BJ (cell line): ENCODE results near the gene ARHGAP19. TPM values are rescaled to one million over a fixed set of nuclear protein-coding genes. Genes with fewer than 3 reads are reported as not detected.
A peak's percentile ranks its signal among the peaks of the same experiment; 100 is the strongest.

Experiments used
- CTCF ChIA-PET: fragments of 350-600 bp; formaldehyde crosslinking; extraction: SDS; loops from one replicate; lab custom pipeline; 2021; ENCODE audit warnings: antibody characterized with exemption, inconsistent platforms; lab: Yijun Ruan, JAX
- POLR2A ChIA-PET: fragments of 300-600 bp; sonication (Branson Sonifier 250); formaldehyde crosslinking; extraction: SDS; loops from one replicate; lab custom pipeline; 2021; ENCODE audit warnings: antibody characterized with exemption; lab: Charles Lee
- DNase-seq: peaks from one replicate; pipeline ENCODE4 v3.0.0-alpha.2; 2011; ENCODE audit warnings: low read depth
- H3K27me3 ChIP-seq: 2 replicates; pipeline ENCODE4 v1.6.0; 2011; ENCODE audit warnings: low read length; ENCODE audit not compliant: control insufficient read depth, insufficient read depth
- H3K36me3 ChIP-seq: 2 replicates; pipeline ENCODE4 v1.5.1; 2011; ENCODE audit warnings: low read length; ENCODE audit not compliant: control insufficient read depth, insufficient read depth
- H3K4me3 ChIP-seq: 2 replicates; pipeline ENCODE4 v1.5.1; 2011; ENCODE audit warnings: low read depth, mild to moderate bottlenecking, control low read depth, low read length
- polyA plus RNA-seq: library from polyadenylated mRNA; depleted of rRNA; stranded (reverse); fragments of >200 nt; gene quantifications from 2 replicates; pipeline ENCODE4 v1.2.3, GENCODE V29; 2011
- TF ChIP-seq, protein P1 (sequence below): IDR thresholded peaks from 2 replicates; pipeline ENCODE4 v1.5.1; 2011; ENCODE audit warnings: low read depth, mild to moderate bottlenecking, control low read depth, inconsistent platforms, low read length, moderate library complexity; ENCODE audit not compliant: insufficient read depth

Gene ARHGAP19
- polyA plus RNA-seq, 1 experiment, result 2.4 TPM

DNA sequence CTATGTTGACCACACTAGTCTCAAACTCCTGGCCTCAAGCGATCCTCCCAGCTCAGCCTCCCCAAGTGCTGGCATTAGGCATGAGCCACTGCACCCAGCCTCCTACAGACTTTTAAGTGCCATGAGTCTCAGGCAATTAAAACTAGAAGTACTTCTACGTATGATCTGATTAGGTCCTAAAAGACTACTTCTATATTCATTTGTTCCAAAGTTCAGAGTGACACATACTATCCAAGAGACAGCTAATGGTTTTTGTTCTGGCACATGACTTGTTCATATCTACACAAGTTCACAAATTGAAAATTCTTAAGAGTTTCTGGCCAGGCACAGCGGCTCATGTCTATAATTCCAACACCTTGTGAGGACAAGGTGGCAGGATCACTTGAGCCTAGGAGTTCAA is 11.7 kb downstream of the ARHGAP19 start:
- CTCF ChIA-PET, result interaction anchor here (1.2 kb wide), 1 partner anchor 52 kb away, joined by 3 read pairs; no protein-coding TSS in a partner anchor
- POLR2A ChIA-PET, result no interaction called here

DNA sequence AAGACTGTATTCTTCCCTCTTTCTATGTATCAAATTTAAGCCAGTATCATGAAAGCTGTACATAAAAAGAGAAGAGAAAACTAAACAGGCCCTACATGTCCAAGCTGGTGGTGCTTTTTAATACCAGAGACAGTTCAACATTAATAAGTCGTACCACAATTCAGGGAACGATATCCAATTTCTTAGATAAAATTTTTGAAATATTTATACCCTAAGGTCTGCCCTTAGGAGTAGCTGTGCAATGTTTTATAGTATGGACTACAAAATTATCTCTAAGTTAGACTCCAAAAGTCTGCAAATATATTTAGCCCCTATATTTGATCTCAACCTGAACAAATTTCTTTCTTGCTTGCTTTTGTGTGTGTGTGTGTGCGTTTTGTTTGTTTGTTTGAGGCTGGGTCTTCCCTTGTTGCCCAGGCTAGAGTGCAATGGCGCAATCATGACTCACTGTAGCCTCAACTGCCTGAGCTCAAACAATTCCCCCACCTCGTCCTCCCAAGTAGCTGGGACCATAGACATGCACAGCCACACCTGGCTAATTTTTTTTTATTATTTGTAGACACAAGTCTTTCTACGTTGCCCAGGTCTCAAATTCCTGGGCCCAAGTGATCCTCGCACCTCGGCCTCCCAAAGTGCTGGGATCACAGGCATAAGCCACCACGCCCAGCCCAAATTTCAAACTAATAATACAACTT is 13.2 kb downstream of the ARHGAP19 start:
- Histone ChIP-seq H3K27me3 (no peaks in the 10 kb centered on the region), H3K36me3 (no peaks in the 10 kb centered on the region), H3K4me3 (no peak overlapping the region)
- POLR2A ChIA-PET, result no interaction called here
- CTCF ChIA-PET, result interaction anchor here (0.6 to 2.6 kb wide), 19 partner anchors 10 to 771 kb away, joined by 3 to 28 read pairs (median 4); partner anchors contain the start of gene FRAT2
- no peak for DNase-seq
- TF ChIP-seq, protein P1, sequence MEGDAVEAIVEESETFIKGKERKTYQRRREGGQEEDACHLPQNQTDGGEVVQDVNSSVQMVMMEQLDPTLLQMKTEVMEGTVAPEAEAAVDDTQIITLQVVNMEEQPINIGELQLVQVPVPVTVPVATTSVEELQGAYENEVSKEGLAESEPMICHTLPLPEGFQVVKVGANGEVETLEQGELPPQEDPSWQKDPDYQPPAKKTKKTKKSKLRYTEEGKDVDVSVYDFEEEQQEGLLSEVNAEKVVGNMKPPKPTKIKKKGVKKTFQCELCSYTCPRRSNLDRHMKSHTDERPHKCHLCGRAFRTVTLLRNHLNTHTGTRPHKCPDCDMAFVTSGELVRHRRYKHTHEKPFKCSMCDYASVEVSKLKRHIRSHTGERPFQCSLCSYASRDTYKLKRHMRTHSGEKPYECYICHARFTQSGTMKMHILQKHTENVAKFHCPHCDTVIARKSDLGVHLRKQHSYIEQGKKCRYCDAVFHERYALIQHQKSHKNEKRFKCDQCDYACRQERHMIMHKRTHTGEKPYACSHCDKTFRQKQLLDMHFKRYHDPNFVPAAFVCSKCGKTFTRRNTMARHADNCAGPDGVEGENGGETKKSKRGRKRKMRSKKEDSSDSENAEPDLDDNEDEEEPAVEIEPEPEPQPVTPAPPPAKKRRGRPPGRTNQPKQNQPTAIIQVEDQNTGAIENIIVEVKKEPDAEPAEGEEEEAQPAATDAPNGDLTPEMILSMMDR, result no peak

More for the DNA sequence above, 11.7 kb downstream of the ARHGAP19 start:
- H3K4me3 ChIP-seq, result no peak overlapping the region
- DNase-seq, result no peak
- TF ChIP-seq, protein P1, result no peak
- no peaks in the 10 kb centered on the region for H3K36me3 ChIP-seq
- no peaks in the 10 kb centered on the region for H3K27me3 ChIP-seq

DNA sequence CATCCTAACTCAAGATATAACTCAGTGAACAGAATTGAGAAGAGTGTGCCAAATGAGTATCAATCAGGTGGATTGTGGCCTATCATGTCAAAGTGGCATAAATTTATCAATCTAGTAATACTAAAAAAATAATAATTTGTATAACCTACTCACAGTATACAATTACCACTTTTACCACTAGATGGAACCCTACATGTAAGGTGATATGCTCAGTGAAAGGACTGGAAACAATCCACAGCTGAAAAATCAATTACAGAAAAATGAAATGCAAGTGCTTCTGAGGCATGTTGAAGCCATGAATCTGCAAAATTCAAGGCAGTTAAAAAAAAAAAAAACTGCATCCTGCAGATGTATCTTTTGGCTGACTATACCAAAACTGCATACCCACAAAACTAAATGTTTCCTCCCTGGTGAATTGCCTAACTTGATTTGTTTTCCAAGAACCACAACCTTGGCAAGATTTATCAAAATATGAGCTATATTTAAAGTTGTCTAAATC is 13.9 kb downstream of the ARHGAP19 start:
- DNase-seq, result peak; percentile 88
- ChIA-PET CTCF (interaction anchor here (0.6 to 2.6 kb wide), 22 partner anchors 9 to 770 kb away, joined by 3 to 28 read pairs (median 4); partner anchors contain the start of gene FRAT2), POLR2A (interaction anchor here (0.6 kb wide), 2 partner anchors 46 to 759 kb away, joined by 6 to 8 read pairs; no protein-coding TSS in a partner anchor)
- TF ChIP-seq, protein P1, result peak; percentile 59
- Histone ChIP-seq H3K4me3 (no peak overlapping the region), H3K27me3 (no peaks in the 10 kb centered on the region), H3K36me3 (no peaks in the 10 kb centered on the region)

DNA sequence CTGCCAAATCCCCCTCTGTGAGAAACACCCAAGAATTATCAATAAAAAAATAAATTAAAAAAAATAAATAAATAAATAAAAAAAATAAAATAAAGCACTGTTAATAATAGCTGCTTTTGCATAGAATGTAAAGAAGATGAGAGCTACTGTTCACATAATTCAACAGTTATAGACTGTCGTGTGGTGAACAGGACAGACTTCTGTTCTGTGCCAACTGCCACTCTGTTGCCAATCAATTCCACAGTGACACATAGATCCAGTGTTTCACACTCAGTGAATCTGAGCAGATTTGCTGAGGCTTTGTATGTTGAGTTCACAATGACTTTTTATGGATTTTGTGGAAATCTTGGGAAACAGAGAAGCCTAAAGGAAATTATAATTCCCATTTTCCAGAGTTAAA is 14.9 kb downstream of the ARHGAP19 start:
- no peak overlapping the region for H3K4me3 ChIP-seq
- ChIA-PET POLR2A (no interaction called here), CTCF (interaction anchor here (1.4 to 2.6 kb wide), 8 partner anchors 8 to 79 kb away, joined by 3 to 28 read pairs (median 8); partner anchors contain the start of gene FRAT2)
- H3K27me3 ChIP-seq, result no peaks in the 10 kb centered on the region
- DNase-seq, result no peak
- TF ChIP-seq, protein P1, result no peak
- no peaks in the 10 kb centered on the region for H3K36me3 ChIP-seq

DNA sequence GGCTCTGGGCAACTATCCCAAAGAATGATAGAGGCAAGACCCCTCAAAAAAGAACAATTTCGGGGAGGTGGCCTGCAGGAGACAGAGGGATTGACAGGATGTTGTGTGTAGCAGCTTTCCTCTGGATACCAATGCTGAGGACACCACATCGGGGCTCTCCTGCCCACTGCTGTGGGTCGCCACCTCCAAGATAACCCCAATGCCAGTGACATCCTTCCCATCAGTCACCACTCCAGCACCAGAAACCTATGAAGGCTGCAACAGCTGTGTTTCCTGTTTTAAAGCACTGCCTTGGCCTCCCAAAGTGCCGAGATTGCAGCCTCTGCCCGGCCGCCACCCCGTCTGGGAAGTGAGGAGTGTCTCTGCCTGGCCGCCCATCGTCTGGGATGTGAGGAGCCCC is 17.6 kb downstream of the ARHGAP19 start:
- TF ChIP-seq, protein P1, result no peak
- Histone ChIP-seq H3K27me3 (no peaks in the 10 kb centered on the region), H3K36me3 (no peaks in the 10 kb centered on the region), H3K4me3 (no peak overlapping the region)
- ChIA-PET CTCF (interaction anchor here (0.6 to 1.5 kb wide), 7 partner anchors 42 to 153 kb away, joined by 3 to 9 read pairs (median 4); partner anchors contain the start of gene FRAT1), POLR2A (interaction anchor here (0.6 kb wide), 1 partner anchor 45 kb away, joined by 4 read pairs; no protein-coding TSS in a partner anchor)
- DNase-seq, result no peak
